ENCODE measurements around the gene PTPRJ. TPM values are rescaled to one million over a fixed set of nuclear protein-coding genes. Genes with fewer than 3 reads are reported as not detected.

Gene PTPRJ
- total and polyA plus RNA-seq, 2 donors (not counting 3 experiments of a cell fraction or from before 2014, with no cell fraction given) = 3.1 to 7.7 TPM

DNA sequence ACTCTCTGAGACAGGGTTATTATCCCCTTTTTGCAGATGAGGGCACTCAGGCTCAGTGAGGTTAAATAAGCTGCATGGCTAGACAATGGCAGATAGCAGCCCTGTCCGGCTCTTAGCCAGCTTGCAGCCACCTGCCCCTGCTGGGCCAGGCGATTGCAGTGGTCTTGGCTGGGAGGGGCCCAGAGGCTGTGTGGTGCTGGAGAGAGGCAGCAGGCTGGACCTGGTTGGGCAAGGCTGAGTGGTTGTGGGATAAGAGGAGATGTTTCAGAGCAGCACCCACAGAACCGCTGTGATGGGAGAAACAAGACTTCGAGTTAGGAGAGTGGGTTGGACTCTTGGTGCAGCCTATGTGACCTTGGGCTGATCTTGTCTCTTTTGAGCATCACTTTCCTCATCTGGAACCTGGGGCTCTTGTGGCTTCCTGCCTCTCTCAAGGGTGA is 25.5 kb downstream of the PTPRJ start:
- H3K27ac ChIP-seq (ENCODE audit: insufficient read depth, low read depth, low read length) = no peak overlapping the region
- H3K79me2 ChIP-seq (ENCODE audit: control insufficient read depth, insufficient read depth, low read length) = no peaks in the 10 kb centered on the region
- DNase-seq (ENCODE audit: low read depth, low spot score) (no peak), FAIRE-seq (no peak)
- no peak overlapping the region for H3K4me3 ChIP-seq (replicated peaks in 1 of 3; ENCODE audit: insufficient read depth in 1 of 3, low read depth in 1 of 3, low read length in 3 of 3)
- no peak overlapping the region for H2AFZ ChIP-seq (ENCODE audit: low read depth, low read length)
- no peak overlapping the region for H3K4me2 ChIP-seq (ENCODE audit: insufficient read depth, low read length)
- dilution Hi-C loops (cut with MboI; ENCODE audit: extremely low pct_ligation_motif_present, low sequenced_read_pairs) (no loop called here), intact Hi-C loops (cut with micrococcal nuclease) (no loop called here)
- no peaks in the 10 kb centered on the region for H3K9me3 ChIP-seq (replicated peaks; ENCODE audit: control insufficient read depth, insufficient read depth, low read length)
- no peaks in the 10 kb centered on the region for H3K27me3 ChIP-seq (ENCODE audit: control insufficient read depth in 2 of 2, insufficient read depth in 2 of 2, low read length in 2 of 2)
- H3K36me3 ChIP-seq (ENCODE audit: control insufficient read depth in 2 of 2, extremely low read depth in 1 of 2, insufficient read depth in 2 of 2, low read length in 2 of 2) = no peaks in the 10 kb centered on the region
- POLR2A ChIA-PET = no interaction called here
- CTCF ChIA-PET = interaction anchor here (1.3 to 1.5 kb wide), 3 partner anchors 12 to 103 kb away, joined by 3 to 7 read pairs (median 3); no protein-coding TSS in a partner anchor
- BruUV-seq (replicated peaks) = no TSS peak
- no peak overlapping the region for H3K9ac ChIP-seq (replicated peaks; ENCODE audit: extremely low read depth, insufficient read depth, low read length)
- no peak for TF ChIP-seq POLR2AphosphoS5 (IDR thresholded peaks at IDR 0.05; ENCODE audit: insufficient read depth, low read depth, low read length)
- TF ChIP-seq POLR2A (IDR thresholded peaks at IDR 0.05; ENCODE audit: low read depth, low read length) = no peak
- no peak for TF ChIP-seq JUN (IDR thresholded peaks at IDR 0.05; ENCODE audit: borderline replicate concordance, insufficient read depth, insufficient read length, low read depth)
- no peak for TF ChIP-seq EZH2 (IDR thresholded peaks at IDR 0.05; ENCODE audit: borderline replicate concordance, low read depth, low read length, severe bottlenecking)
- no peak for TF ChIP-seq MYC (IDR thresholded peaks at IDR 0.05; ENCODE audit: low read depth, low read length)
- no peak for TF ChIP-seq MAX (IDR thresholded peaks at IDR 0.05; ENCODE audit: insufficient read depth, insufficient read length)
- no peak for TF ChIP-seq FOS (IDR thresholded peaks at IDR 0.05; ENCODE audit: borderline replicate concordance, insufficient read depth, low read length)
- no peak for TF ChIP-seq CTCF (IDR thresholded peaks at IDR 0.05; ENCODE audit: extremely low read depth in 1 of 2, insufficient read depth in 1 of 2, low read depth in 1 of 2, low read length in 2 of 2)
- TF ChIP-seq GATA2 (IDR thresholded peaks at IDR 0.05; ENCODE audit: insufficient read depth, insufficient read length, low read depth, low read length) = no peak
- no peaks in the 10 kb centered on the region for H4K20me1 ChIP-seq (replicated peaks; ENCODE audit: control insufficient read depth, extremely low read depth, insufficient read depth, low read length)
- no peaks in the 10 kb centered on the region for H3K4me1 ChIP-seq (ENCODE audit: control insufficient read depth, extremely low read depth, insufficient read depth, low read length)
- no peaks in the 10 kb centered on the region for H3K9me1 ChIP-seq (replicated peaks; ENCODE audit: control insufficient read depth, extremely low read depth, insufficient read depth, low read length)

All from endothelial cell of umbilical vein (primary cell).